Stimulated activated CD4-positive, alpha-beta T cell treated with anti-CD3 and anti-CD28 coated beads, Interleukin-1b, Interleukin-23, amount 100 ng/mL, for 4 hours (primary cell): Measurements from ENCODE around the gene C3orf18.
A peak's percentile ranks its signal among the peaks of the same experiment; 100 is the strongest.

ENCODE experiments used
- DNase-seq, 2 donors: peaks; one replicate each; pipeline ENCODE4 v3.0.0-alpha.2; 2020; ENCODE audit warnings: low read depth in 2 of 2

C3orf18 gene

DNA sequence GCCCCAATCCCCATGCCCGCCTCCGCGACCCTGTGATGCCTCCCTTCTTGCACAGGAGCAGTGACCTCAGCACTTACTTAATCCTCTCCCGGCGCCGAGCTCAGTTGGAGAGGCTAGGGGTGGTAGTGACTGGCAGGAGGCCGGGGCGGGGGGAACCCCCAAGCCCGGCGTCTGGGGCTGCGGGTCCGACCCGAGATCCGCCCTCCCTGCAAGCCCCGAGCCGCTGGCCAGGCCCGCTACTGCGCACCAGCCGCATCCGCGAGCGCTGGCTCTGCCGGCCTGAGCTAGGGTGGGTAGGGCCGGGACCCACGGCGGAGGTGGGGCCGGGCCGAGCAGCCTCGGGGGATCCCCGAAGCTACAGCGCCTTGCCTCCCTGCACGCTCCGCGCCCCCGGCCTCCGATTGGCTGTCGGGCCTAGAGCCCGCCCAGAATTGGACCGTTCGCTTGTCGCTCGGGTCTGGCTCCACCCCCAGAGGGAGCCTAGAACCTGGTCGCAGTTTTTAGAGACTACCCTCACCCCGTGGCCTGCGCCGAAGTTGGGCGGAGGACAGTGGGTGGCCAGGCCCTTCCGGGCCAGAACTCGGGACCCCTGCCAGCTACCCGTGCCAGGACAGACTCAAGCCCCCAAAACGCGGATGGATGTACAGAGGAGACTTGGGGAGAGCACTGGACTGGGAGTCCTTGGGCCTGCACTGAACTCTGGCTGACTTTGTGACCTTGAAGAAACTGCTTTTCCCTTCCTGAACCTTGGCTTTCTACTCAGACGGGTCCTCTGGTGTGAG lies at the start of gene C3orf18:
Gene C3orf18 (minus strand): TSS at position 362 of the 782 bp plus-strand sequence. CDS start 2,048 bp downstream, outside the sequence.
- peak; percentile 87 to 93 for DNase-seq

DNA sequence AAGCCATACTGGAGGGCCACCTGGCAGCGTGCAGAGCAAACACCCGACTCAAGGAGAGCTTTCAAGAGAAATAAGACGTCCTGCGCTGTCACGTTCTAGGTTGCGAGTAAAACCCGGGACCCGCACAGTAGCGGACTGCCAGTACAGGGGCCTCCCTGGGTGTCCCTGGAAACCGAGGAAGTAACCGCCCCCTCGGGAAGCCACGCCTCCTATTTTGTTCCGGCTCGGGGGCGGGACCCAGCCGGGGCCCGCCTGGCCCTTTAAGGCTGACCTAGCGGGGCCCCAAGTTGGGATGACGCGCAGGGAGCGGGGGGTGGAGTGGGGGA lies 49.2 kb upstream of the C3orf18 start:
- DNase-seq = peak; percentile 92 to 93

DNA sequence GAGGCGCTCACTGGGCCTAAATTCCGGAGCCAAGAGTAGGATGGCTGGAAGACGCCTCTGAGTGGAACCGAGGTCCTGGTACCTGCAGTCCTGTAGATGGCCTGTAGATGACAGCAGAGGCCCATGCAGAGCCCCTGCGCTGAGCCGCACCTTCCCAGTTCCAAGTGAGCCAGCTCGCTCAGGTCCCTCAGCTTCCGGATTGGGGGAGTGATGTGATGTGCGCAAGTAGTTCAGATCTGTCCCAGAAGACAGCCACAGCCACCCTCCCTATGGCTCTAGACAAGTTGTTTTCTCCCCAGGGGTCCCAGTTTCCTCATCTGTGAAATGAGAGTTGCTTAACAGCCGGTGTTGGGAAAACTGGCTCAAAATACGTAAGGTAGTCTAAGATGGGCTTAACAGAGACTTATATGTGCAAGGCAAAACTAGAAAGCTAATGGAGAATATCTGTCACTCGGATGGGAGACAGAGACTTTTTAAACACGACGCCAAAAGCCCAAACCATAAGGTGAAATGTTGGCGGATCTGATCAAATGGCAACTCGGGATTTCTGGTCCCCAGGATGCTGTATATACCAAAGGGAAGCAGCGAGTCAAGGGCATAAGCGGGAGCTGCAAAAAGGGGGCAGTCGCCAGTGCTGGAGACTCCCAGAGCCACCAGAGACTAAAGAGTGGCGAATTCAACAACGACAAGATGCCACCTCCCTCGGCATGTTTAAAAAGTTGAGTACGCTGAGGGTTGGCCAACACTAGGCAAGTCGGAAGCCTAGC lies 48.6 kb upstream of the C3orf18 start:
- peak; percentile 74 to 75 for DNase-seq

DNA sequence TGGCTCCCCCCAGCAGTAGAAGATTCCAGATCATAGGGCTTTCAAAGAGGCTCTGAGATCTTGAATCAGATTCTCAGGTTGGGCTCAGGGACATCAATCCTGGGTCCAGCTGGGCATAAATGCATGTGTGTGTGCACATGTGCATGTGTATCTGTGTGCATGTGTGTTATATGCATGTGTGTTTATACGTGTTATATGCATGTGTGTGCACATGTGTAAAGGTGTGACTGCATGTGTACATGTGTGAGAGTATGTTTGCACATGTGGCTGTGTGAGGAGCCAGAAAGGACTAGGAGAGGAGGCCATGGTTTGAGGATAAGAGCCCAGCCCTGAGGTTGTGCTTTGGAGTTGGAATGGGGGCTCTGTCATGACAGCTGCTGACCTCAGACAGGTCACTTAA lies 47.6 kb upstream of the C3orf18 start:
- no peak for DNase-seq

DNA sequence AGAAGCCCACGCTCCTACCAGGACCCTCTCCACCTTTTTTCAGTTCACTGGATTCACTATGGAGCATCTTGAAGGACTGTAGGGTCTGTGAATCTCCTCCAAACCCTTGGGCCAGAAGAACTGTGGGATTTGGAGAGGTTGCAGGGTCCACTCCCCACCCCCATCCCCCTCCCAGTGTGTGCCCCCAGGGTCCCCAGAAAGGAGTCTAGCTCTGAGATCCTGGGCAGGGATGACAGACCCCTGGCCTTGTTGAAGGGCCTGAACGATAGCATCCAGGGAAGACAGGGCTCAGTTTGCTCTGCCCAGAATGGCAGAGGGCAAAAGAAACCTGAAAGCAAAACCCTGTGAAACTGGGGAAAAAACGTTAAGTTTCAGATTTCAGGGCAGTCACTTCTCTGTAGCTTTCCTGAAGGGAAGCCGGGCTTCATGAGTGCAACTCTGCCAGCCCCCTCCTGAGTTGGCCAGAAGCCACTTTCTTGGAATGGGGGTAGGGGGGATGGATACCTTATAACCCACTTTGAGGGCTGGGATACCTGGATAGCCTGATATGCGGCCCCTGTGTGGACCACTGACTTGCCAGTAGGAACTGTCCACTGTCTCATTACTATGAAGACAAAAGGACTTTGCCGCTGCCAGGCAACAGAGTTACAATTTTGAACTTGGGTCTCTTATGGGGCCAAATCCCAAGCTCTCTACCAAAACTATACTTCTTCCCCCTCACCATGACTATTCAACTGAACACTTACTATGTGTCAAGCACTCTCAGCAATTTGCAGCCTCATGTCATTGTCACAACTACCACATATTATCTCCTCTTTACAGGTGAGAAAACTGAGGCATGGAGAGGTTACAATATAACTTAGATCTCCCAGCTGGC lies 45.7 kb upstream of the C3orf18 start:
- DNase-seq = no peak

DNA sequence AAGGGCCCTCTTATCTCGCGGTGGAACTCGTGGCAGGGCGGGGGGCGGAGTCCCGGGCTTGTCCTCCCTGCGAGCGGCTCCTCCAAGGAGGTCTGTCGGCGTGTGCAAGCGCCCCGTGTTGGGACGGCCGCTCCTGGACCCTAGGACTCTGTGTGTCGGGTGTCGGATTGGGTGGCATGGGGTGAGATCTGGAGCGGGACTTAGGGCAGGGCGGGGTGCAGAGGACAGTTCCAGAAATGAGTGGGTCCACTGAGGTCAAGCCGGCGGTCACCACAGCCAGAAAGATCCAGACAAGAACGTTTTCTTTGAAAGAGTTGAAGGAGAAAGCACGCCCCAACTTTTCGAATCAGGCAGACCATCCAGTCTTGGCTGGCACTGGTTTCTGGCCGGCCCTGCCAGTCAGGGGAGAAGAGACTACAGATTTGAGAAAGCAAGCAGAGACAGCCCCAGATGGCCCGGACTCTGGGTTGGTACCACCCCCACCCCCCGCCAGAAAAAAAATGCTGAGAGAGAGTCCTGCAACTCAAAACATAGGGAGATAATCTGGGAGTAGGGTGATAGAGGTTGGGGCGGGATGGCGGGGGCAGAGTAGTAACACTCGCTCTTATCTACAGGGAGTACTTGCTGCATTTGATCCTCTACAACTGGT lies 44.8 kb upstream of the C3orf18 start:
- no peak for DNase-seq

DNA sequence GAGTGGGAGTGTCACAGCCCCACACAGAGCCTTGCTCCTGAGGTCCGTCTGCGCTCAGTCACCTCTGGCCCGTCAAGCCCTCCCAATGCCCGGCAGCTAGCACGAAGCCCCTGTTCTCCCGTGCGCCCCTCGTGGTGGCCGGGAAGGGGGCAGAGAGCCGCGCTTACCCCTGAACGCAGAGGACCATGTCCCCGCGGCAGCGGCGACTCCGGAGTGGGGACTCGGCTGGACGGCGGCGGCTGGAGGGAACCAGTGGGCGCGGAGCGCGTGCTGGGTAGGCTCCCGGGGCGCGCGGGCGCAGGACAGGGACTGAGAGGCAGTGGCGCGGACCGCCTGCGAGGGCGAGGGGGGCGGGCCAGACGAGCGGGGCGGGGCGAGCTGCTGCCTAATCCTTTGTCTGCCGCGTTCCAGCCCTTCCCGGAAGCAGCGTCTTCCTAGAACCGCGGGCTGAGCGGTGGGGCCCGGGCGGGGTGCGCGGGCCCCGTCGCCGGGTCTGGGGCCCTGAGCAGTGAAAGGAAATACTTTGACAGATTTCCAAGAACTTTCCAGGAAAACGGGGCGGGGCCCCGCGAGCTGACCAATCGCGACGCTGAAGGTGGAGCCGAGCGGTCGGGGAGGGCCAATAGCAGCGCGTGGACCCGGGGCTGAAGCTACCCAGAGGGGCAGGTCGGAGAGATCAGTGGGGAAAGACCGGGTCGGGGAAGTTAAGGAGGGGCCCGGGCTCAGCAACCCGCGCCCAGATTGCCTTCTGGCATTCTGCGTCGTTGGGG lies 44.1 kb upstream of the C3orf18 start, which contains the start of gene CISH:
Gene CISH (minus strand): TSS at position 311 of the 770 bp plus-strand sequence. CDS start 124 bp downstream, at position 187.
- DNase-seq = peak; percentile 97 to 99

DNA sequence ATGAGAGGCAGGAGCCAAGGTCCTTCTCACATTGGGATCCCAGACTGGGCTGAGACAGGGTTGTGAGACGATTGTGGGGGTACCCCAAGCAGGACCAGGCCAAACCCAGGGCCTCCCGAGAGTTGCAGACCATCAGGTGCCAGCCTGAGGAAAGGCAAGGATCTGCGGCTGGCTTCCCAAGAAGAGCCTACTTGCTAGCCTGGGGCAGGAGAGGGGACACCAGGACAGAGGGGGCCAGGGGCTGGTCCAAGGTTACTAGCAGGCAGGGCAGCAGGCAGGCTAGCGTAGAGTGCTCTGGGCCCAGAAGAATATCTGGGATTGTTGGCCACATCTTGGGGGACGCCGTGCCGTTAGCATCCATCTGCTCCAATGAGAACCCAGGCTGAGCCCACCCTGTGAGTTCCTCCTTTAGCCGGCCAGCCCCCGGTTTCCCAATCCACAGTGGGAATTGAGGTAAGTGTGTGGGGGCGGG lies 43.5 kb upstream of the C3orf18 start:
- DNase-seq = no peak

DNA sequence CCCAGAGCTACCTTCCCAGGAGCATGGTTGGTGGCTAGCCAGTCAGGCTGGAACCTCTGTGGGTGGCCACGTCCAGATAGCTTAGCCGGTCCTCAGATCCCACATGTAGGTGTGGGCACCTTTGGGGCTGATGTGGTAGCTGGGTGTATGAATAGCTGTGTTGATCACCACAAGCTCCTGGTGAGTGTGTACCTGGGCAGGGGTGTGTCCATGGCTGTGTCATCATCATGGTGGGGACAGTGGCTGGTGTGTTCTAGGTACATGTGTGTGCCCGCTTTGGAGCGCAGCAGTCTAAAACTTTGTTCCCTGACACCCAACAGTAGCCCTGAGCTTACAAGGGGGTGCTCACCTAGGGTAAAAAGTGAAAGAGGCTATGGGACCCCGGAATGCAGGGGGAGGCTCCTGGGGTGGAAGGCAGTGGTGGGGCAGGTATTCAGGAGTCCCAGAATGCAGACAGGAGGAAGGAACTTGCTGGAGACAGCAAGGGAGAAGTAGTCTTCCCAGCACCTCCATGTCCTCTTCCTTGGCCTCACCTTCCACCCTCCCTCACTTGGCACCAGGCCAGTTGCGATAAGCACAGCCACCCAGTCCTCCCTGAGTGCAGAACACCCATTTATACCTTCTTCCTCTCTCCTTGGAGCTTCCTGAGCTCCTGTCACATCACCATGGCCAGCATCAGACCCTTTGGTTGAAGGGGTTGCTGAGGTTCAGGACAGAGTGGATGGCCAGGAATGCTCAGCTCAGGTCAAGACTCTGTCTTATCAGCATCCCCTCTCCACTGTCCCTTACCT lies 42.8 kb upstream of the C3orf18 start:
- no peak for DNase-seq

DNA sequence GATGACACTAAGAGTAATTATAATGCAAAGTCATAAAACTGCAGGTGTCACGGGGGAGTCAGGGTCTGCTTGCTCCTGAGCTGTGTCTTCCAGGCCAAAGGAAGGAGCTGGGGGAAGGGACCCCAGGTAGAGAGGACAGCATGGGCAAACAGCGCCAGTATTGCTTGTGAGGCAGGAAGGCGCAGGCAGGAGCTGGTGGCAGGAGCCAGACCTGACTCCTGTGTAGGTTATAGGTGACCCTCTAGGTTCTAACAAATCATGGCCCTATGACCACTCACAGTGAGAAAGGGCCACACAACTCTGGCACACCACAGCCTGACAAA lies 42.2 kb upstream of the C3orf18 start:
- no peak for DNase-seq

DNA sequence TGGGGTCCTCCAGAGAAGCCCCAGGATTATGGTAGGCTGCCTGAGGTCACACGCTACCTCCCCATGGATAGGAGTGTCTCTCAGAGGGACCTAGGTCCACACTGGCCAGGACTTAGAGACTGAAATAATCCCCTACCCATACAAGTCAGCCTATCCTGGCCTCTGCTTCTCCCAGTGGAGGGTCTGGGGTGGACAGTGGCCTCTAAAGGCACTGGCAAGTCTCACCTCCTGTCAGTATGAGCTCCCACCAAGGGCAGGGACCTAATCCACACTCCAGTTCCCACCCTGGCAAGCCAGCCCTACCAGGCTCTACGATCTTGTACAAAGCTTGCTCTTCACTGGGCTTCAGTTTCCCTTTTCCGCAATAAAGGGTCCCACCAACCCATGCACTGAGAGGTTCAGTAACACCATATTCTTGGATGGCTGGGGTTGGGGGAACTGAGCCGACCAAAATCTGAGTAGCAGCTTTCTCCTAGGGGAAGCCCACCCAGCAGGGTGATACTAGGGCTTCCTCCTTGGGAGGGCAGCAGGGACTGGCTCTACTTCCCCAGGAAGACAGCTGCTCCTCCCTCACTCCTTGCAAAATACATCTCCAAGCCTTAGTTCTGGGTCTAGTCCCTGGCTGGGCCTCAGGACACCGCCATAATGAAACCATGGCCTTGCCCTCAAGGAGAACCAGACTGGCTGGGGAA lies 41.7 kb upstream of the C3orf18 start:
- DNase-seq = no peak

DNA sequence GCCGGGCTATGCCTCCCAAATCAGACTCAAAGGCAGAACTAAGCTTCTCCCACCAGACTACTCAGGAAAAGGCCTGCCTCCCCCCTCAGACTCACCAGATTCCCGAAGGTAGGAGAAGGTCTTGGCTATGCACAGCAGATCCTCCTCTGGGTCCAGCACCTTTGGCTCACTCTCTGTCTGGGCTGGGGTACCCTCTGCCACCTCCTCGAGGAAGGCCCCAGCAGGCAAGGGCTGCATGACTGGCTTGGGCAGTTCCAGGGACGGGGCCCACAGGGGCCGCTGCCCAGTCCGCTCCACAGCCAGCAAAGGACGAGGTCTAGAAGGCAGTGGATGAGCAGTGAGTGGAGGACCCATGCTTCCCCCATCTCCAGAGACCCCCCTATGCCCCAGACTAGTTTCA lies 40.7 kb upstream of the C3orf18 start:
- no peak for DNase-seq

DNA sequence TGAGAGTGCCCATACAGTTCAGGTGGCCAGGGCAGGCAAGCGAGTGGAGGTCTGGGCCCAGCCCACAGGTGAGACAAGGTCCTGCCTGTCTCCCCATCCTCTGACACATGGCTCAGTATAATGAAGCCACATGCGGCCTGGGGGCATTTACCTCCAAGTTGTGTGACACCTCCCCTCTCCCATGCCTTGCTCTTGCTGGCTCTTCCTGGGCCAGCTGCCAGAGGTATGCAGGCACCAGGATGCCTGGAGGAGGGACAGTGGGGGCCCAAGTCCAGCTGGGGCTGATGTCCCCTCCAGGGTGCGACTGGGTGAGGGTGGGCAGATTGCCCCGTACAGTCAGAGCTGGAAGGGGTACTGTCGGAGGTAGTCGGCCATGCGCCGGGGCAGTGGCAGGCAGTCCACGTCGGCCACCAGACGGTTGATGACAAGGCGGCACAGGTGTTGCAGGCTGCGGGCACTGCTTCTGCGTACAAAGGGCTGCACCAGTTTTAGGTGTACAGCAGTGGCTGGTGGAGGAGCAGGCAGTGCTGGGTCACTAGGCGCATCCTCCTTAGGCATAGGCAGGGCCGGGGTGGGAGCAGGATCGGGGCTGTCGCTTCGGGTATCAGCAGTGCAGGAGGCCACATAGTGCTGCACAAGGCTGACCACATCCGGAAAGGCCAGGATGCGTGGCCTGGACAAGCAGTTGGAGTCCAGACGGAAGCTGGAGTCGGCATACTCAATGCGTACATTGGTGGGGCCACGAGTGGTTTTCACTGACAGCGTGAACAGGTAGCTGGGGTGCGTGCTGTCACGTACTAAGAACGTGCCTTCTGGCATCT lies 39.9 kb upstream of the C3orf18 start:
- no peak for DNase-seq

DNA sequence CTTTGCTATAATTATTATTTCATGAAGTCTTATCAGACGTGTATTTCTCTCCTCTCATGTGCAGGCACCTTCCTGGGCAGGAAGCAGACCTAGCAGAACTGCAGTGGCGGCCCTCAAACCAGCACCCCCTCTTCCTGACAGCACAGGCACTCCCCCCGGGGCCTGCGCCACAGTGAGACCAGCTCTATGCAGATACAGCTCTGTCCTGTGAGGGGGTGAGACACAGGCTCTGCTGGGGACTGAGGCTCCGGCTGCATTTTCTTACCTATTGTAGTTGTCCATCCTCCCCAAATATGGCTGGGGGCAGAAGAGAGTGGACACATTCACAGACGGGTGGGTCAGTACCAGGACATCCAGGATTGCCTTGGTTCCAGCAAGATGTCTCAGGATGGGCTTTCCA lies 39.0 kb upstream of the C3orf18 start:
- DNase-seq = no peak

DNA sequence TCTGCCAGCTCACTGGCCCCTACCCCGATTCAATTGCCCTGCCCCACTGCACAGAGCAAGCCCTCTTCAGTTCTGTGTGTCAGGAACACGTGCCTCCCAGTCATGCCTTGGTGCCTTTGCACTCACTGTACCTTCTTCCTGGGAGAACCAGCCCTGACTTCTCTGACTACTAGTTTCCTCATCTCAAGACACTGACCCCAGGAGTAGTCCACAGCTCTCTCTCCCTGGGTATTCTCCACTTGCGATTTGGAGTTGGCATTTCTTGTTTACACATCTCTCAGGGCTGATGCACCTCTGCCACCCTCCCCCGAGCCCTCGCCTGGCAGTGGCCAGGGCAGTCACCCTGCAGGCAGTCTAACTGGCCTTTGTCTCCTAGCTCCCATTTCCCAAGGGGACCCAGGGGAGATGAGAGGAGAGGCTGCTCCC lies 38.4 kb upstream of the C3orf18 start:
- DNase-seq = no peak

DNA sequence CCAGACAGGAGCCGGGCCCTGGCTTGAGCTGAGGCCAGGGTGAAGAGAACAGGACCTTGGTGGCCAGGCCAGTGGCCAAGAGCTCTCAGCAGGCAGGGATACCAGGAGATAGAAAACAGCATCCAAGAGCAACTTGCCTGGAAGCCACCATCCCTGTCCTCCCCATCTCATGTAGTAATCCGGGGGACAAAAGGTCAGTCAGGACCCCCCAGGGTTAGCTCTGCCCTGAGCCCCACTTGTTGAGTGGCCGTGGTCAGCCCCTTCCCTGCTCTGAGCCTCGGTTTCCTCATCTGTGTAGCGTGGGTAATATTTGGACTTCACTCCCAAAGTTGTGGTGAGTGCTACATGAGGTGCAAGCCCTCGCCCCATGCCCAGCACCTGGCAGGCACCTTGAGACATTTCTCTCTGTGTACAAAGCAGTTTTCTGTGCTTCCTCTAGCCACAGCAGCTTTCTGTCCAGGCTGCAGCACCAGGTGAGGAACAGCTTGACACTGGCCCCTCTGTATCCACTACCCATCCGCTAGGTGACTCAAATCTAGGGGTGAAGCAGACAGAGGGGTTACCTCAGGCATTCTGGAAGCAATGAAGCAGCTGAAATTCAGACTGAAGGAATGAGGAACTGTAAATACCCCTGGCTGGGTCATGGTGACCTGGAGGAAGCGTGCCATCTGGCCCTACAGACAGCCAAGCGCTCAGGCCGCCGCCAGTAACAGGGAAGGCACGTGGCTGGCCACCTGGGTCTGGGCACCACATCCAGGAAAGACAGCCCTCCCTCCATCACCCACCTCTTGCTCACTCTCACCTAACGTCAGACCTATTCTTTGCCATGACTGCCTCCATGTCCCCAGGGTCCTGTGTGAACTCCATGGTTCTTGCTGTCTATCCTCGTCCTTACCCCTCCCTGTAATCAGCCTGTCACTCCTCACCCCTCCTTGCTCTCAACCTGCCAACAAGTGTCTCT lies 37.4 kb upstream of the C3orf18 start:
- no peak for DNase-seq

DNA sequence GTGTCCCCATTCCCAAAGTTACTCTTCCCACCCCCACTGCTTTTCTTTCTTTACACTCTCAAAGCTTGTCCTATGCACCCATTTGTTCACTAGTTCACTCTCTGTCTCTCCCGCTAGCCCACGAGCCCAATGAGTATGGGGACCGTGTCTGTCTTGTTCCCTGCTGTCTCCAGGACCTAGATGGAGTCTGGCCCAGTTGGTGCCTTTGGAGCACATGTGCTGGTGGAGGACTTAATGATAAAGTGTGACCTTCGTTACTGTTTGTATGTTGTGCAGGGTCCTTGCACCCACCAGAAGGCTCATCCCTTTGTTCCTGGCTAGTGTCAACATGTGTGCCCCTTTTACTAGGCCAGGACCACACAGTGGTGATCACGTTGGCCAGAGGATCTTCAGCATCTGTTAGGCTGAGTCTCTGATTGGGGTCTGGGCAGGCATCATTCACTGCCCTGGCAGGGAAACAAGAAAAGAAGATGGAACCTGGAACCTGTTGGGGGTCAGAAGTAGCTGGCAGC lies 36.6 kb upstream of the C3orf18 start:
- no peak for DNase-seq
